IPS-15b (cell line): ENCODE results near the gene SH2D5.
A peak's percentile ranks its signal among the peaks of the same experiment; 100 is the strongest.

Experiments used
- H3K27me3 ChIP-seq: one replicate; pipeline ENCODE4 v1.6.1; 2013; ENCODE audit warnings: low read length; ENCODE audit not compliant: control insufficient read depth, insufficient read depth
- H3K36me3 ChIP-seq: one replicate; pipeline ENCODE4 v1.6.1; 2013; ENCODE audit warnings: low read length; ENCODE audit not compliant: control insufficient read depth, insufficient read depth
- H3K4me1 ChIP-seq: one replicate; pipeline ENCODE4 v1.6.1; 2013; ENCODE audit warnings: mild to moderate bottlenecking, low read length; ENCODE audit not compliant: control insufficient read depth, insufficient read depth
- H3K4me3 ChIP-seq: one replicate; pipeline ENCODE4 v1.5.1; 2013; ENCODE audit warnings: low read depth, low read length
- H3K9ac ChIP-seq: one replicate; pipeline ENCODE4 v1.6.1; 2013; ENCODE audit warnings: low read depth, mild to moderate bottlenecking, low read length
- H3K9me3 ChIP-seq: one replicate; pipeline ENCODE4 v1.6.1; 2013; ENCODE audit warnings: mild to moderate bottlenecking, low read length; ENCODE audit not compliant: control insufficient read depth, insufficient read depth

SH2D5 gene

GRCh38 chr1:20726932-20727745 is 5.4 kb downstream of the SH2D5 start:
- Histone ChIP-seq H3K9me3 (no peaks in the 10 kb centered on the region), H3K27me3 (peaks cover 14% of the 10 kb centered on the region), H3K4me1 (peaks cover 16% of the 10 kb centered on the region), H3K4me3 (peak overlapping the region; percentile 20), H3K9ac (peak overlapping the region; percentile 42), H3K36me3 (peaks cover 7% of the 10 kb centered on the region)

GRCh38 chr1:20726118-20726911 is 6.2 kb downstream of the SH2D5 start:
- no peak overlapping the region for H3K9ac ChIP-seq
- no peaks in the 10 kb centered on the region for H3K9me3 ChIP-seq
- H3K27me3 ChIP-seq: peaks cover 13% of the 10 kb centered on the region
- peaks cover 16% of the 10 kb centered on the region for H3K4me1 ChIP-seq
- H3K4me3 ChIP-seq: no peak overlapping the region
- H3K36me3 ChIP-seq: peaks cover 7% of the 10 kb centered on the region

GRCh38 chr1:20725189-20726117 is 7.0 kb downstream of the SH2D5 start:
- Histone ChIP-seq H3K4me1 (peaks cover 16% of the 10 kb centered on the region), H3K9ac (no peak overlapping the region), H3K9me3 (no peaks in the 10 kb centered on the region), H3K4me3 (no peak overlapping the region), H3K27me3 (peaks cover 5% of the 10 kb centered on the region), H3K36me3 (peaks cover 11% of the 10 kb centered on the region)

GRCh38 chr1:20724364-20725188 is 7.9 kb downstream of the SH2D5 start:
- peaks cover 16% of the 10 kb centered on the region for H3K4me1 ChIP-seq
- no peak overlapping the region for H3K9ac ChIP-seq
- no peak overlapping the region for H3K4me3 ChIP-seq
- peaks cover 11% of the 10 kb centered on the region for H3K36me3 ChIP-seq
- no peaks in the 10 kb centered on the region for H3K9me3 ChIP-seq
- H3K27me3 ChIP-seq: peaks cover 8% of the 10 kb centered on the region

- Histone ChIP-seq H3K36me3 (peaks cover 11% of the 10 kb centered on the region), H3K4me1 (peaks cover 11% of the 10 kb centered on the region), H3K9me3 (no peaks in the 10 kb centered on the region), H3K4me3 (no peak overlapping the region), H3K9ac (no peak overlapping the region), H3K27me3 (peaks cover 3% of the 10 kb centered on the region)
Observed at GRCh38 chr1:20723537-20724363, 8.8 kb downstream of the SH2D5 start.

GRCh38 chr1:20723159-20723536 is 9.4 kb downstream of the SH2D5 start:
- peaks cover 3% of the 10 kb centered on the region for H3K27me3 ChIP-seq
- H3K9ac ChIP-seq: no peak overlapping the region
- H3K36me3 ChIP-seq: peaks cover 11% of the 10 kb centered on the region
- peaks cover 8% of the 10 kb centered on the region for H3K4me1 ChIP-seq
- no peaks in the 10 kb centered on the region for H3K9me3 ChIP-seq
- H3K4me3 ChIP-seq: no peak overlapping the region

GRCh38 chr1:20721117-20722061 is 11.1 kb downstream of the SH2D5 start:
- Histone ChIP-seq H3K4me1 (peaks cover 2% of the 10 kb centered on the region), H3K9me3 (no peaks in the 10 kb centered on the region), H3K27me3 (peaks cover 3% of the 10 kb centered on the region), H3K4me3 (no peak overlapping the region), H3K9ac (no peak overlapping the region), H3K36me3 (peaks cover 11% of the 10 kb centered on the region)

GRCh38 chr1:20720631-20721091 is 11.8 kb downstream of the SH2D5 start:
- Histone ChIP-seq H3K9ac (no peak overlapping the region), H3K27me3 (peaks cover 3% of the 10 kb centered on the region), H3K4me3 (no peak overlapping the region), H3K36me3 (peaks cover 11% of the 10 kb centered on the region), H3K9me3 (no peaks in the 10 kb centered on the region), H3K4me1 (peaks cover 2% of the 10 kb centered on the region)

GRCh38 chr1:20719871-20720620 is 12.5 kb downstream of the SH2D5 start:
- H3K4me3 ChIP-seq: no peak overlapping the region
- peaks cover 15% of the 10 kb centered on the region for H3K36me3 ChIP-seq
- no peaks in the 10 kb centered on the region for H3K9me3 ChIP-seq
- H3K27me3 ChIP-seq: peaks cover 3% of the 10 kb centered on the region
- no peak overlapping the region for H3K9ac ChIP-seq
- H3K4me1 ChIP-seq: peaks cover 2% of the 10 kb centered on the region
